IMR-90 (cell line): ENCODE data around the gene AOC2. TPM values are rescaled to one million over a fixed set of nuclear protein-coding genes. Genes with fewer than 3 reads are reported as not detected.

ENCODE experiments used
- ATAC-seq: fragments of 200-7000 bp; cut with Tn5 transposase; 2 replicates; pipeline ENCODE4 v1.9.1; 2020; ENCODE audit warnings: low read depth, mild to moderate bottlenecking, moderate library complexity
- BruUV-seq: library from RNA; stranded (reverse); fragments of 400-500 nt; replicated peaks from 2 replicates; lab custom pipeline; 2021; lab: Mats Ljungman, UMichigan
- CTCF ChIA-PET: fragments of 300-600 bp; formaldehyde crosslinking; extraction: SDS; loops from one replicate; lab custom pipeline; 2021; ENCODE audit warnings: antibody characterized with exemption; lab: Yijun Ruan, JAX
- POLR2A ChIA-PET: fragments of 300-600 bp; sonication (Branson Sonifier 250); formaldehyde crosslinking; loops from one replicate; lab custom pipeline; 2022; ENCODE audit warnings: antibody characterized with exemption; ENCODE audit not compliant: unreplicated experiment; lab: Charles Lee
- DNase-seq: peaks from one replicate; pipeline ENCODE4 v3.0.0; 2013
- H2AFZ ChIP-seq: replicated peaks from 2 replicates; pipeline ENCODE3; 2013; ENCODE audit warnings: low read length, mild to moderate bottlenecking; ENCODE audit not compliant: poor library complexity
- H2AK5ac ChIP-seq: 2 replicates; pipeline ENCODE4 v1.6.1; 2013; ENCODE audit warnings: low read depth, low read length, inconsistent platforms
- H2AK9ac ChIP-seq: replicated peaks from 2 replicates; pipeline ENCODE3; 2013; ENCODE audit warnings: mild to moderate bottlenecking, low read depth, low read length, moderate library complexity; ENCODE audit not compliant: poor library complexity
- H2BK120ac ChIP-seq: 2 replicates; pipeline ENCODE4 v1.6.1; 2013; ENCODE audit warnings: low read depth, low read length, inconsistent platforms
- H2BK15ac ChIP-seq: 3 replicates; pipeline ENCODE4 v1.6.1; 2013; ENCODE audit warnings: low read depth, low read length, inconsistent platforms
- H2BK20ac ChIP-seq: 2 replicates; pipeline ENCODE4 v1.6.1; 2013; ENCODE audit warnings: low read depth, mild to moderate bottlenecking, inconsistent platforms, low read length, moderate library complexity
- H2BK5ac ChIP-seq: 2 replicates; pipeline ENCODE4 v1.6.1; 2013; ENCODE audit warnings: mild to moderate bottlenecking, low read depth, low read length, inconsistent platforms; ENCODE audit not compliant: poor library complexity, severe bottlenecking
- H3K14ac ChIP-seq: replicated peaks from 2 replicates; pipeline ENCODE4 v1.6.1; 2013; ENCODE audit warnings: low read depth, low read length, inconsistent platforms
- H3K18ac ChIP-seq: 2 replicates; pipeline ENCODE4 v1.6.1; 2013; ENCODE audit warnings: low read depth, low read length, control low read depth
- H3K23ac ChIP-seq: 2 replicates; pipeline ENCODE4 v1.6.1; 2013; ENCODE audit warnings: low read depth, low read length, inconsistent platforms
- H3K27ac ChIP-seq: 2 replicates; pipeline ENCODE4 v1.5.1; 2013; ENCODE audit warnings: mild to moderate bottlenecking, control low read depth, low read length; ENCODE audit not compliant: insufficient read depth
- H3K27me3 ChIP-seq: 2 replicates; pipeline ENCODE4 v1.6.1; 2013; ENCODE audit warnings: low read length; ENCODE audit not compliant: control insufficient read depth, insufficient read depth
- H3K36me3 ChIP-seq: 2 replicates; pipeline ENCODE4 v1.6.1; 2013; ENCODE audit warnings: low read length, mixed read lengths; ENCODE audit not compliant: control insufficient read depth, insufficient read depth
- H3K4ac ChIP-seq: 2 replicates; pipeline ENCODE4 v1.6.1; 2013; ENCODE audit warnings: low read depth, low read length, inconsistent platforms
- H3K4me1 ChIP-seq: 2 replicates; pipeline ENCODE4 v1.6.1; 2013; ENCODE audit warnings: low read length, mixed read lengths; ENCODE audit not compliant: control insufficient read depth, insufficient read depth
- H3K4me2 ChIP-seq: 2 replicates; pipeline ENCODE4 v1.6.1; 2013; ENCODE audit warnings: low read depth, mild to moderate bottlenecking, control low read depth, low read length, moderate library complexity
- H3K4me3 ChIP-seq: 2 replicates; pipeline ENCODE4 v1.5.1; 2013; ENCODE audit warnings: low read depth, mild to moderate bottlenecking, control low read depth, low read length, moderate library complexity; ENCODE audit not compliant: insufficient read depth
- H3K56ac ChIP-seq: 2 replicates; pipeline ENCODE4 v1.6.1; 2013; ENCODE audit warnings: low read length, inconsistent platforms; ENCODE audit not compliant: insufficient read depth; ENCODE audit errors: extremely low read depth
- H3K79me1 ChIP-seq, 2 experiments: 2 replicates each; pipeline ENCODE4 v1.6.1; 2013; ENCODE audit warnings: low read length in 2 of 2, inconsistent platforms in 1 of 2, low read depth in 1 of 2
- H3K9ac ChIP-seq: 2 replicates; pipeline ENCODE4 v1.6.1; 2013; ENCODE audit warnings: low read depth, low read length, control low read depth
- H3K9me1 ChIP-seq: 2 replicates; pipeline ENCODE4 v1.6.1; 2013; ENCODE audit warnings: low read length, inconsistent platforms; ENCODE audit not compliant: insufficient read depth
- H3K9me3 ChIP-seq: 2 replicates; pipeline ENCODE4 v1.6.1; 2013; ENCODE audit warnings: low read length; ENCODE audit not compliant: control insufficient read depth, insufficient read depth
- H4K20me1 ChIP-seq: 2 replicates; pipeline ENCODE4 v1.6.1; 2013; ENCODE audit warnings: low read length, inconsistent platforms; ENCODE audit not compliant: insufficient read depth
- H4K5ac ChIP-seq: 2 replicates; pipeline ENCODE4 v1.6.1; 2013; ENCODE audit warnings: mild to moderate bottlenecking, low read depth, low read length, control low read depth
- H4K8ac ChIP-seq, 2 experiments: 2 replicates each; pipeline ENCODE4 v1.6.1; 2013; ENCODE audit warnings: low read depth in 2 of 2, low read length in 2 of 2, control low read depth in 1 of 2, inconsistent platforms in 1 of 2
- H4K91ac ChIP-seq: 2 replicates; pipeline ENCODE4 v1.6.1; 2013; ENCODE audit warnings: low read depth, low read length, inconsistent platforms; ENCODE audit not compliant: insufficient read depth
- CHD1 ChIP-seq: IDR thresholded peaks from 2 replicates; pipeline ENCODE4 v1.6.1; 2012; ENCODE audit warnings: low read depth, low read length, improper control_type of control experiment
- RFX5 ChIP-seq: IDR thresholded peaks from 2 replicates; pipeline ENCODE4 v1.8.0; 2012; ENCODE audit warnings: low read depth, mild to moderate bottlenecking, low read length, moderate library complexity
- WGBS, 2 experiments: methylation state at CpG; one replicate each; pipeline versions ENCODE4 v1.1.5 to v1.1.7; 2013; ENCODE audit warnings: missing lambda C conversion rate in 2 of 2; ENCODE audit not compliant: insufficient read length in 1 of 2; ENCODE audit errors: extremely low coverage in 2 of 2; 5-methylcytosine and 5-hydroxymethylcytosine counted together
- dilution Hi-C: fragments of 300-500 bp; cut with HindIII; formaldehyde crosslinking; loops from one replicate; pipeline ENCODE4 v1.14.3; 2018; ENCODE audit warnings: low sequenced_read_pairs; ENCODE audit not compliant: unreplicated experiment
- in situ Hi-C: fragments of 300-500 bp; cut with MboI; formaldehyde crosslinking; loops from 3 replicates; pipeline ENCODE4 v1.14.3; 2019; ENCODE audit warnings: low sequenced_read_pairs, inconsistent platforms, mixed read lengths
- intact Hi-C: fragments of 100-400 bp; cut with micrococcal nuclease; formaldehyde crosslinking; loops from 2 replicates; pipeline ENCODE4 v1.10.0; 2022
- polyA plus RNA-seq, 3 experiments: library from polyadenylated mRNA; depleted of rRNA; stranded (reverse); fragments of >200 nt; gene quantifications; 2 replicates each; pipeline ENCODE4 v1.2.3, GENCODE V29; 2012; ENCODE audit warnings: low replicate concordance in 1 of 3
- total RNA-seq: library from RNA; depleted of rRNA; stranded (reverse); fragments of >200 nt; gene quantifications from 2 replicates; pipeline ENCODE4 v1.2.3, GENCODE V29; 2012

The AOC2 gene
- total and polyA plus RNA-seq, 2 of the 4 experiments (the other 2 are of a cell fraction) = 0.36 to 0.41 TPM

- H3K4ac ChIP-seq = no peak overlapping the region
- no peaks in the 10 kb centered on the region for H3K9me3 ChIP-seq
- H4K8ac ChIP-seq = no peak overlapping the region
- TF ChIP-seq CHD1 = no peak
- TF ChIP-seq RFX5 = no peak
- ChIA-PET CTCF (interaction anchor here (0.6 kb wide), 1 partner anchor 108 kb away, joined by 8 read pairs; no protein-coding TSS in a partner anchor), POLR2A (no interaction called here)
- intact Hi-C loops = no loop called here
- H3K4me3 ChIP-seq = no peak overlapping the region
- no peaks in the 10 kb centered on the region for H3K9me1 ChIP-seq
- H3K56ac ChIP-seq = no peak overlapping the region
- BruUV-seq = no TSS peak
- no peak overlapping the region for H2BK20ac ChIP-seq
- H2BK5ac ChIP-seq = no peak overlapping the region
- H3K4me1 ChIP-seq = peaks cover 4% of the 10 kb centered on the region; the same call in 1 of the 2 replicates
- H3K79me1 ChIP-seq = no peaks in the 10 kb centered on the region
- in situ Hi-C loops = loop anchor here (25.0 kb wide), 1 partner anchor 434 kb away; no protein-coding TSS in a partner anchor
- no peak overlapping the region for H3K27ac ChIP-seq
- H3K36me3 ChIP-seq = no peaks in the 10 kb centered on the region
- H4K5ac ChIP-seq = no peak overlapping the region
- H3K14ac ChIP-seq = no peak overlapping the region
- no peak overlapping the region for H3K18ac ChIP-seq
- no peak overlapping the region for H3K4me2 ChIP-seq
- 100% methylated on average over 2 of the region's 13 CpGs; no CpG with 5 or more reads in 1 of the 2 experiments for WGBS, 2 experiments
- no peak overlapping the region for H3K23ac ChIP-seq
- H2AK9ac ChIP-seq = no peak overlapping the region
- ATAC-seq (no peak), DNase-seq (no peak)
- H2AFZ ChIP-seq = no peak overlapping the region
- H3K27me3 ChIP-seq = peaks cover 31% of the 10 kb centered on the region
- dilution Hi-C loops = no loop called here
- H2AK5ac ChIP-seq = no peak overlapping the region
- no peak overlapping the region for H3K9ac ChIP-seq
- no peak overlapping the region for H2BK15ac ChIP-seq
- H4K91ac ChIP-seq = no peak overlapping the region
- no peak overlapping the region for H2BK120ac ChIP-seq
- no peaks in the 10 kb centered on the region for H4K20me1 ChIP-seq
Observed at GRCh38 chr17:42878123-42878880, 33.9 kb downstream of the AOC2 start.
